K562 (cell line): ENCODE results near the gene ADPRHL1.

Experiments used
- DPF2 ChIP-seq: fragments of 450-650 bp; IDR thresholded peaks from 2 replicates; pipeline ENCODE4 v1.6.1; 2016
- NFE2L1 ChIP-seq: fragments of 450-650 bp; IDR thresholded peaks from 2 replicates; pipeline ENCODE4 v1.6.1; 2016; ENCODE audit warnings: missing genetic modification characterization, low read depth, mild to moderate bottlenecking, missing compliant biosample characterization, moderate library complexity, borderline replicate concordance

- no peak for TF ChIP-seq NFE2L1 (tag)
- TF ChIP-seq DPF2 = no peak
Observed at GRCh38 chr13:113393563-113394338, 59.5 kb downstream of the ADPRHL1 start.
